ENCODE measurements around the gene HGFAC. TPM values are rescaled to one million over a fixed set of nuclear protein-coding genes. Genes with fewer than 3 reads are reported as not detected.

Gene HGFAC
- total and polyA plus RNA-seq, 2 of the 13 experiments (the other 11 are each of a cell fraction or from before 2014, with no cell fraction given): 8.5 to 63.6 TPM

GRCh38 chr4:3407930-3408792 lies 33.6 kb upstream of the HGFAC start (continued):
- peak; percentile 72; the same call in 1 of the 2 replicates for TF ChIP-seq NCOA1 (CRISPR knock-in tag; IDR thresholded peaks at IDR 0.05)
- TF ChIP-seq, protein P1, sequence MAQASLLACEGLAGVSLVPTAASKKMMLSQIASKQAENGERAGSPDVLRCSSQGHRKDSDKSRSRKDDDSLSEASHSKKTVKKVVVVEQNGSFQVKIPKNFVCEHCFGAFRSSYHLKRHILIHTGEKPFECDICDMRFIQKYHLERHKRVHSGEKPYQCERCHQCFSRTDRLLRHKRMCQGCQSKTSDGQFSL (CRISPR knock-in tag; IDR thresholded peaks at IDR 0.05): 0 out of 2 replicates have a peak, but pooled peaks have one; percentile 34
- 0 out of 2 replicates have a peak, but pooled peaks have one; percentile 41 for TF ChIP-seq AKAP8 (CRISPR knock-in tag; IDR thresholded peaks at IDR 0.05)
- TF ChIP-seq DMAP1 (CRISPR knock-in tag; IDR thresholded peaks at IDR 0.05): peak; percentile 75
- peak; percentile 29; the same call in 1 of the 2 replicates for TF ChIP-seq BRCA1 (CRISPR knock-in tag; IDR thresholded peaks at IDR 0.05)
- peak; percentile 93 for TF ChIP-seq TFE3 (CRISPR knock-in tag; IDR thresholded peaks at IDR 0.05)
- TF ChIP-seq BORCS8-MEF2B (CRISPR knock-in tag; IDR thresholded peaks at IDR 0.05): peak; percentile 66; the same call in 1 of the 2 replicates
- no peak for TF ChIP-seq HNRNPH1 (optimal IDR thresholded peaks at IDR 0.05; ENCODE audit: low read depth, low read length)
- no peak for TF ChIP-seq FOSL1 (CRISPR knock-in tag; IDR thresholded peaks at IDR 0.05; ENCODE audit: borderline replicate concordance)
- TF ChIP-seq KMT2A (CRISPR knock-in tag; IDR thresholded peaks at IDR 0.05): peak; percentile 66; the same call in 1 of the 2 replicates
- no peak for TF ChIP-seq MAF1 (CRISPR knock-in tag; IDR thresholded peaks at IDR 0.05; ENCODE audit: borderline replicate concordance)
- TF ChIP-seq GABPB1 (CRISPR knock-in tag; IDR thresholded peaks at IDR 0.05): no peak; the same call in 1 of the 2 replicates
- no peak for TF ChIP-seq ZBTB44 (CRISPR knock-in tag; IDR thresholded peaks at IDR 0.05)
- TF ChIP-seq CHCHD3 (CRISPR knock-in tag; IDR thresholded peaks at IDR 0.05): no peak
- TF ChIP-seq, protein P2, sequence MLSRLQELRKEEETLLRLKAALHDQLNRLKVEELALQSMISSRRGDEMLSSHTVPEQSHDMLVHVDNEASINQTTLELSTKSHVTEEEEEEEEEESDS (CRISPR knock-in tag; IDR thresholded peaks at IDR 0.05; ENCODE audit: borderline replicate concordance): no peak
- no peak for TF ChIP-seq ZNF33B (CRISPR knock-in tag; IDR thresholded peaks at IDR 0.05)
- TF ChIP-seq CENPX (CRISPR knock-in tag; IDR thresholded peaks at IDR 0.05): no peak
- 0 out of 2 replicates have a peak, but pooled peaks have one; percentile 30 for TF ChIP-seq KDM2A (CRISPR knock-in tag; IDR thresholded peaks at IDR 0.05; ENCODE audit: borderline replicate concordance, low read depth)
- no peak; the same call in 1 of the 2 replicates for TF ChIP-seq CCDC6 (CRISPR knock-in tag; IDR thresholded peaks at IDR 0.05)
- TF ChIP-seq ARID3A (IDR thresholded peaks at IDR 0.05; ENCODE audit: low read depth, low read length): peak; percentile 81
- no peak for TF ChIP-seq ZNF251 (CRISPR knock-in tag; IDR thresholded peaks at IDR 0.05)
- TF ChIP-seq, protein P3, sequence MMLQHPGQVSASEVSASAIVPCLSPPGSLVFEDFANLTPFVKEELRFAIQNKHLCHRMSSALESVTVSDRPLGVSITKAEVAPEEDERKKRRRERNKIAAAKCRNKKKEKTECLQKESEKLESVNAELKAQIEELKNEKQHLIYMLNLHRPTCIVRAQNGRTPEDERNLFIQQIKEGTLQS (CRISPR knock-in tag; IDR thresholded peaks at IDR 0.05): 0 out of 2 replicates have a peak, but pooled peaks have one; percentile 16
- TF ChIP-seq FOSL2 (CRISPR knock-in tag; IDR thresholded peaks at IDR 0.05): peak; percentile 76
- no peak for TF ChIP-seq SRSF4 (IDR thresholded peaks at IDR 0.05; ENCODE audit: low read depth, low read length, poor library complexity, severe bottlenecking)
- no peak for TF ChIP-seq ZNF282 (IDR thresholded peaks at IDR 0.05; ENCODE audit: partially characterized antibody)

Measured in HepG2 (cell line).